CD14-positive monocyte (primary cell): ENCODE measurements around the gene RTL1. TPM values are rescaled to one million over a fixed set of nuclear protein-coding genes. Genes with fewer than 3 reads are reported as not detected.

Experiments
- DNase-seq, 3 donors: peaks; one replicate each; pipeline ENCODE4 v3.0.0-alpha.2; 2011 to 2022
- H2AFZ ChIP-seq: 2 replicates; pipeline ENCODE4 v1.6.0; 2012; ENCODE audit warnings: mild to moderate bottlenecking, low read depth, low read length, inconsistent platforms; ENCODE audit not compliant: insufficient read depth, poor library complexity, severe bottlenecking
- H3K27ac ChIP-seq, 2 donors: 1 replicate in 1 of 2; 2 replicates in 1 of 2; pipeline ENCODE4 v1.5.1; 2012 to 2013; ENCODE audit warnings: low read length in 2 of 2, control low read depth in 1 of 2, inconsistent platforms in 1 of 2, low read depth in 1 of 2, mild to moderate bottlenecking in 1 of 2
- H3K27me3 ChIP-seq, 2 donors: one replicate each; pipeline versions ENCODE4 v1.6.0 to v1.6.1; 2011 to 2013; ENCODE audit warnings: low read length in 2 of 2; ENCODE audit not compliant: control insufficient read depth in 2 of 2, insufficient read depth in 2 of 2
- H3K36me3 ChIP-seq, 2 donors: replicated peaks in 1 of 2; 1 replicate in 1 of 2; 2 replicates in 1 of 2; pipeline versions ENCODE4 v1.5.1 to v1.6.1; 2012 to 2013; ENCODE audit warnings: low read length in 2 of 2, control low read depth in 1 of 2, inconsistent platforms in 1 of 2, mild to moderate bottlenecking in 1 of 2; ENCODE audit not compliant: insufficient read depth in 2 of 2, control insufficient read depth in 1 of 2
- H3K4me1 ChIP-seq, 2 donors: 1 replicate in 1 of 2; 2 replicates in 1 of 2; pipeline versions ENCODE4 v1.5.1 to v1.6.1; 2012 to 2013; ENCODE audit warnings: low read length in 2 of 2, control low read depth in 1 of 2, inconsistent platforms in 1 of 2, mild to moderate bottlenecking in 1 of 2, moderate library complexity in 1 of 2; ENCODE audit not compliant: insufficient read depth in 2 of 2, control insufficient read depth in 1 of 2
- H3K4me2 ChIP-seq: replicated peaks from 2 replicates; pipeline ENCODE3; 2012; ENCODE audit warnings: low read length, moderate library complexity, mild to moderate bottlenecking; ENCODE audit not compliant: poor library complexity, severe bottlenecking; ENCODE audit errors: extremely low read depth
- H3K4me3 ChIP-seq, 3 experiments: fragments of 200-600 bp in 1 of 3; sonication (generic) in 1 of 3; replicated peaks in 1 of 3; 1 replicate in 2 of 3; 2 replicates in 1 of 3; pipeline ENCODE4 v1.5.1; 2011 to 2013; ENCODE audit warnings: low read length in 3 of 3, mild to moderate bottlenecking in 3 of 3, control low read depth in 2 of 3, low read depth in 2 of 3, inconsistent platforms in 1 of 3, moderate library complexity in 1 of 3
- H3K79me2 ChIP-seq: 2 replicates; pipeline ENCODE4 v1.6.0; 2012; ENCODE audit warnings: mild to moderate bottlenecking, control low read depth, inconsistent platforms, low read length, moderate library complexity; ENCODE audit not compliant: insufficient read depth
- H3K9ac ChIP-seq: 2 replicates; pipeline ENCODE4 v1.6.0; 2017; ENCODE audit warnings: low read length, mild to moderate bottlenecking; ENCODE audit not compliant: insufficient read depth, poor library complexity, severe bottlenecking
- H3K9me3 ChIP-seq, 2 donors: replicated peaks in 1 of 2; 1 replicate in 1 of 2; 2 replicates in 1 of 2; pipeline versions ENCODE4 v1.5.1 to v1.6.1; 2012 to 2013; ENCODE audit warnings: low read length in 2 of 2, control low read depth in 1 of 2; ENCODE audit not compliant: control insufficient read depth in 1 of 2, insufficient read depth in 1 of 2
- H4K20me1 ChIP-seq: 2 replicates; pipeline ENCODE4 v1.6.0; 2012; ENCODE audit warnings: mild to moderate bottlenecking, low read length, control low read depth, moderate library complexity; ENCODE audit not compliant: insufficient read depth
- H3K27ac Mint-ChIP-seq, 7 donors: one replicate each; pipeline ENCODE4 v1.8.0; 2020; ENCODE audit warnings: mild to moderate bottlenecking in 7 of 7, mixed read lengths in 7 of 7, moderate library complexity in 6 of 7, inconsistent platforms in 2 of 7
- H3K27me3 Mint-ChIP-seq, 3 donors: one replicate each; pipeline ENCODE4 v1.8.0; 2021 to 2022; ENCODE audit warnings: low read depth in 3 of 3, mild to moderate bottlenecking in 3 of 3, mixed read lengths in 3 of 3, moderate library complexity in 3 of 3, inconsistent platforms in 1 of 3
- H3K36me3 Mint-ChIP-seq, 2 donors: one replicate each; pipeline ENCODE4 v1.8.0; 2020; ENCODE audit warnings: mixed read lengths in 2 of 2, inconsistent platforms in 1 of 2, mild to moderate bottlenecking in 1 of 2
- H3K4me1 Mint-ChIP-seq: one replicate; pipeline ENCODE4 v1.8.0; 2020; ENCODE audit warnings: mild to moderate bottlenecking, mixed read lengths
- H3K4me3 Mint-ChIP-seq, 2 donors: one replicate each; pipeline ENCODE4 v1.8.0; 2020; ENCODE audit warnings: mild to moderate bottlenecking in 2 of 2, mixed read lengths in 2 of 2, moderate library complexity in 1 of 2
- H3K9me3 Mint-ChIP-seq, 7 donors: one replicate each; pipeline ENCODE4 v1.8.0; 2020 to 2022; ENCODE audit warnings: mixed read lengths in 7 of 7, mild to moderate bottlenecking in 6 of 7, moderate library complexity in 6 of 7, inconsistent platforms in 2 of 7
- CTCF ChIP-seq: fragments of 200-600 bp; IDR thresholded peaks from one replicate; pipeline ENCODE4 v1.8.0; 2022; ENCODE audit warnings: antibody characterized with exemption, mild to moderate bottlenecking
- WGBS: methylation state at CpG from one replicate; pipeline ENCODE4 v1.1.5; 2013; ENCODE audit warnings: missing lambda C conversion rate; ENCODE audit not compliant: insufficient coverage; 5-methylcytosine and 5-hydroxymethylcytosine counted together
- intact Hi-C, 2 donors: fragments of 100-400 bp; cut with micrococcal nuclease; formaldehyde crosslinking; loops; one replicate each; pipeline versions ENCODE4 v1.15.0 to v1.15.1; 2023
- polyA plus RNA-seq, 3 donors: library from polyadenylated mRNA; depleted of rRNA in 1 of 3; unstranded in 2 of 3; stranded (reverse) in 1 of 3; fragments of 300-500 nt in 2 of 3; fragments of >200 nt in 1 of 3; fragmentation: Illumina TruSeq in 2 of 3; gene quantifications; 1 replicate in 2 of 3; 2 replicates in 1 of 3; pipeline ENCODE4 v1.2.3, GENCODE V29; 2012 to 2021

The RTL1 gene
- polyA plus RNA-seq, 3 donors: not detected

GRCh38 chr14:100909439-100909838 lies 5.9 kb upstream of the RTL1 start:
- Histone ChIP-seq H3K79me2 (no peaks in the 10 kb centered on the region), H3K27ac (no peak overlapping the region), H3K36me3 (no peaks in the 10 kb centered on the region), H4K20me1 (no peaks in the 10 kb centered on the region), H2AFZ (no peak overlapping the region), H3K4me1 (no peaks in the 10 kb centered on the region), H3K4me3 (no peak overlapping the region), H3K9ac (no peak overlapping the region), H3K9me3 (no peaks in the 10 kb centered on the region), H3K4me2 (no peak overlapping the region), H3K27me3 (peaks cover 0 to 9% of the 10 kb centered on the region in 2 donors)
- no peak for TF ChIP-seq CTCF
- WGBS: 99% methylated on average over 9 of the region's 9 CpGs
- Mint-ChIP-seq H3K36me3 (no peaks in the 10 kb centered on the region), H3K4me3 (no peak overlapping the region), H3K27me3 (peaks cover 15 to 24% (median 15%) of the 10 kb centered on the region in 3 donors), H3K27ac (no peak overlapping the region), H3K9me3 (peaks cover 0 to 3% (median 0%) of the 10 kb centered on the region in 7 donors), H3K4me1 (no peaks in the 10 kb centered on the region)
- intact Hi-C loops: no loop called here
- DNase-seq: no peak

GRCh38 chr14:100907240-100907639 lies 3.7 kb upstream of the RTL1 start:
- intact Hi-C loops: no loop called here
- peaks cover 0 to 3% (median 0%) of the 10 kb centered on the region in 7 donors for H3K9me3 Mint-ChIP-seq

More at GRCh38 chr14:100907240-100907639, 3.7 kb upstream of the RTL1 start:
- H3K9ac ChIP-seq: no peak overlapping the region
- no peaks in the 10 kb centered on the region for H3K79me2 ChIP-seq
- H3K27ac Mint-ChIP-seq: no peak overlapping the region
- TF ChIP-seq CTCF: no peak
- no peak for DNase-seq
- H3K27ac ChIP-seq: no peak overlapping the region
- H3K27me3 ChIP-seq: peaks cover 0 to 13% of the 10 kb centered on the region in 2 donors
- H3K27me3 Mint-ChIP-seq: peaks cover 23 to 45% (median 25%) of the 10 kb centered on the region in 3 donors
- WGBS: 98% methylated on average over 5 of the region's 8 CpGs
- H3K4me1 ChIP-seq: no peaks in the 10 kb centered on the region
- no peaks in the 10 kb centered on the region for H4K20me1 ChIP-seq
- H3K4me3 ChIP-seq: no peak overlapping the region
- H3K9me3 ChIP-seq: no peaks in the 10 kb centered on the region
- no peak overlapping the region for H2AFZ ChIP-seq
- no peaks in the 10 kb centered on the region for H3K4me1 Mint-ChIP-seq
- no peak overlapping the region for H3K4me3 Mint-ChIP-seq
- no peaks in the 10 kb centered on the region for H3K36me3 Mint-ChIP-seq
- H3K36me3 ChIP-seq: no peaks in the 10 kb centered on the region
- no peak overlapping the region for H3K4me2 ChIP-seq
